ENCODE results near the gene MOB3B.

The MOB3B gene

DNA sequence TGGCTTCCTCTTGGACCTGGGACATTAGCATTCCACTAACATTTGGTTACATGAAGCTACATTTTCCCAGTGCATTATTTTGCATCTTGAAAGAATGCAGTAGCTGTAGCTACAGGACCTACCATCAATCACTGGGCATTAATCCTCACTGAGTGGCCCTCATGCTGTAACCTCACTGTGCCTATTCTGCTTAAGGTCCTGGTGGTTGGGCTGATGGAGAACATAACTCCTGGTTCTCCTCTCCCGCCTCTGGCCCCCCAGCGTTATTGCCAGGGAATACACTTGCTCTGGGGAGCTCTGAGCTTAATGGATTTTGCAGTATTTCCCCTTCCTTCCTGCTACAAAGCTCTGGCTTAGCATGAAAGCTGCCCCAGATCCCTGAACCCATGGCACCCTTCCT is 121.1 kb downstream of the MOB3B start:
- no peak overlapping the region for H3K4me3 ChIP-seq (ENCODE audit: low read depth, low read length, poor library complexity, severe bottlenecking)
- no peaks in the 10 kb centered on the region for H3K9me3 ChIP-seq (ENCODE audit: low read length)
- H3K27ac ChIP-seq (ENCODE audit: low read depth, low read length, poor library complexity, severe bottlenecking) = no peak overlapping the region
- no peaks in the 10 kb centered on the region for H3K36me3 ChIP-seq (ENCODE audit: insufficient read depth, low read length)
- no peak overlapping the region for H3K9ac ChIP-seq (ENCODE audit: low read length)
- H3F3A ChIP-seq (ENCODE audit: insufficient read depth, low read length) = no peaks in the 10 kb centered on the region
- H3K79me2 ChIP-seq (ENCODE audit: insufficient read depth, low read length) = no peaks in the 10 kb centered on the region
- no peaks in the 10 kb centered on the region for H4K20me1 ChIP-seq (ENCODE audit: insufficient read depth, low read length)
- H2AFZ ChIP-seq (ENCODE audit: low read length) = no peak overlapping the region
- H3K9me2 ChIP-seq (ENCODE audit: low read depth, low read length) = no peaks in the 10 kb centered on the region
- H3K4me1 ChIP-seq (ENCODE audit: insufficient read depth, low read length, severe bottlenecking) = no peaks in the 10 kb centered on the region
- TF ChIP-seq EZH2 (IDR thresholded peaks at IDR 0.05; ENCODE audit: borderline replicate concordance, low read length) = no peak
- TF ChIP-seq, protein P1, sequence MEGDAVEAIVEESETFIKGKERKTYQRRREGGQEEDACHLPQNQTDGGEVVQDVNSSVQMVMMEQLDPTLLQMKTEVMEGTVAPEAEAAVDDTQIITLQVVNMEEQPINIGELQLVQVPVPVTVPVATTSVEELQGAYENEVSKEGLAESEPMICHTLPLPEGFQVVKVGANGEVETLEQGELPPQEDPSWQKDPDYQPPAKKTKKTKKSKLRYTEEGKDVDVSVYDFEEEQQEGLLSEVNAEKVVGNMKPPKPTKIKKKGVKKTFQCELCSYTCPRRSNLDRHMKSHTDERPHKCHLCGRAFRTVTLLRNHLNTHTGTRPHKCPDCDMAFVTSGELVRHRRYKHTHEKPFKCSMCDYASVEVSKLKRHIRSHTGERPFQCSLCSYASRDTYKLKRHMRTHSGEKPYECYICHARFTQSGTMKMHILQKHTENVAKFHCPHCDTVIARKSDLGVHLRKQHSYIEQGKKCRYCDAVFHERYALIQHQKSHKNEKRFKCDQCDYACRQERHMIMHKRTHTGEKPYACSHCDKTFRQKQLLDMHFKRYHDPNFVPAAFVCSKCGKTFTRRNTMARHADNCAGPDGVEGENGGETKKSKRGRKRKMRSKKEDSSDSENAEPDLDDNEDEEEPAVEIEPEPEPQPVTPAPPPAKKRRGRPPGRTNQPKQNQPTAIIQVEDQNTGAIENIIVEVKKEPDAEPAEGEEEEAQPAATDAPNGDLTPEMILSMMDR (IDR thresholded peaks at IDR 0.05; ENCODE audit: low read length) = no peak
- no peak overlapping the region for H3K4me2 ChIP-seq (ENCODE audit: low read length)
- H3K27me3 ChIP-seq (ENCODE audit: insufficient read depth, low read length) = no peaks in the 10 kb centered on the region

DNA sequence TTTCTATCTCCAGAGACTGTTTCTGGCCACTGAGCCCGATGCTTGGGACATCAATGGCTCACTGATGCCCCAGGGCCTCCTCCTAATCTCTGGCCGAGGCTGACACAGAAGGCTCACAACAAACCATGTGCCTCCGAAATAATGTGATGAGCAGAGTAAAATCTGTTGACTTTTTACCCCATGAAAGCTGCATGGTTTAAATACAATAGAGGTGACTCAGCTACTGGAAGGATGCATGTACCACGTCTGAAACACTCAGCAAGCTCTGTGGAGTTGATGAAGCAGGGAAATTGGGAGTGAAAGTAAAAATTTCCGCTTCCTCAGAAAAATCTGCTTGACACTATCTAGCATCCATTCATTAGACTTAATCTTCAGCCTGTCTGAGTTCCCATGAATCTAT is 121.6 kb downstream of the MOB3B start:
- H3F3A ChIP-seq (ENCODE audit: insufficient read depth, low read length) = no peaks in the 10 kb centered on the region
- no peak overlapping the region for H3K4me3 ChIP-seq (ENCODE audit: low read depth, low read length, poor library complexity, severe bottlenecking)
- H3K79me2 ChIP-seq (ENCODE audit: insufficient read depth, low read length) = no peaks in the 10 kb centered on the region
- H3K4me2 ChIP-seq (ENCODE audit: low read length) = no peak overlapping the region
- H3K27me3 ChIP-seq (ENCODE audit: insufficient read depth, low read length) = no peaks in the 10 kb centered on the region
- no peaks in the 10 kb centered on the region for H4K20me1 ChIP-seq (ENCODE audit: insufficient read depth, low read length)
- H3K9me2 ChIP-seq (ENCODE audit: low read depth, low read length) = no peaks in the 10 kb centered on the region
- no peak overlapping the region for H3K9ac ChIP-seq (ENCODE audit: low read length)
- no peaks in the 10 kb centered on the region for H3K4me1 ChIP-seq (ENCODE audit: insufficient read depth, low read length, severe bottlenecking)
- TF ChIP-seq EZH2 (IDR thresholded peaks at IDR 0.05; ENCODE audit: borderline replicate concordance, low read length) = no peak
- TF ChIP-seq, protein P1 (IDR thresholded peaks at IDR 0.05; ENCODE audit: low read length) = no peak
- no peaks in the 10 kb centered on the region for H3K36me3 ChIP-seq (ENCODE audit: insufficient read depth, low read length)
- H3K27ac ChIP-seq (ENCODE audit: low read depth, low read length, poor library complexity, severe bottlenecking) = no peak overlapping the region
- no peak overlapping the region for H2AFZ ChIP-seq (ENCODE audit: low read length)
- H3K9me3 ChIP-seq (ENCODE audit: low read length) = no peaks in the 10 kb centered on the region

DNA sequence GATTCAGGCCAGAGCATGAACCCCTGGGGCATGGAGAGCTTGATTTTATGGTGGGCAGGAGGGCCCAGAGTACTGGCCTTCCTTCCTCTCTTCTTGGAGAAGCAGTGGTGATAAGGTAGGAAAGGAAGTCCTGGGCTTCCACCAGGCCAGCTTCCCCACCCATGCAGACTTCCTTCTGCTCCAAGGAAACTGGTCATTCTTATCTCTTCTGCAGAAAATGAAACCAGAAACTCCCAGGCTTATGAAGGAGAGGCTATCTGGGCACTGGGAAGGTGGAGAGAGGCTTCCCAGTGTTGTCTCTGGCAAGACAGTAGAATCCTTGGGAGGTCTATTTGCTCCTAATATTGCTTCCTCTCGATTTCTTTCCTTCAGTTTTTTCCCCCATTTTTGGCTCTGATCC is 122.1 kb downstream of the MOB3B start:
- Histone ChIP-seq H3K27me3 (ENCODE audit: insufficient read depth, low read length) (no peaks in the 10 kb centered on the region), H3K4me3 (ENCODE audit: low read depth, low read length, poor library complexity, severe bottlenecking) (no peak overlapping the region), H3K27ac (ENCODE audit: low read depth, low read length, poor library complexity, severe bottlenecking) (no peak overlapping the region), H3K9ac (ENCODE audit: low read length) (no peak overlapping the region), H3K79me2 (ENCODE audit: insufficient read depth, low read length) (no peaks in the 10 kb centered on the region), H3K4me2 (ENCODE audit: low read length) (no peak overlapping the region), H3K9me3 (ENCODE audit: low read length) (no peaks in the 10 kb centered on the region), H2AFZ (ENCODE audit: low read length) (no peak overlapping the region), H3F3A (ENCODE audit: insufficient read depth, low read length) (no peaks in the 10 kb centered on the region), H3K9me2 (ENCODE audit: low read depth, low read length) (no peaks in the 10 kb centered on the region), H4K20me1 (ENCODE audit: insufficient read depth, low read length) (no peaks in the 10 kb centered on the region), H3K36me3 (ENCODE audit: insufficient read depth, low read length) (no peaks in the 10 kb centered on the region), H3K4me1 (ENCODE audit: insufficient read depth, low read length, severe bottlenecking) (no peaks in the 10 kb centered on the region)
- no peak for TF ChIP-seq EZH2 (IDR thresholded peaks at IDR 0.05; ENCODE audit: borderline replicate concordance, low read length)
- TF ChIP-seq, protein P1 (IDR thresholded peaks at IDR 0.05; ENCODE audit: low read length) = no peak
